ENCODE results near the gene MYH11. TPM values are rescaled to one million over a fixed set of nuclear protein-coding genes. Genes with fewer than 3 reads are reported as not detected.

MYH11 gene
- total RNA-seq, 2 donors from 2014 or later, result 0.09 to 0.29 TPM

DNA sequence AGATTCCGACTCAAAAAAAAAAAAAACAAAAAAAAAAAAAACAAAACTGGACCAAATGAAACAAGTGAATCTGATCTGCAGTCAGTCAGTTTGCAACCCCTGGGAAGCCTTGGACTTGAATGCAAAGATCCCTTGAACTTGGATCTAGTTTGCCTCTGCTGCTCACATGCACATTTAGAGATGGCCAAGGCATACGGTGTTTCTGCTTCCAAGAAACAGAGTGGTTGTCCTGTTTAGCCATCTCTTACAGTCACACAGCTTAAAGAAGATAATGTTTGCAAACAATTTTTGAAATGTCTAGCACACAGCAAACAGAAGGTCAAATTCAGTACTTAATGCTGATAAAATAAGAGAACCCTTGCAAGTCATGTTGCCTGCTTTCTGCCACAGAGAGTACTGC, 202.2 kb downstream of the MYH11 start:
- WGBS, 2 experiments (ENCODE audit: insufficient coverage in 1 of 2, insufficient read length in 1 of 2), result 93% methylated on average over 2 of the region's 2 CpGs
- H3K27me3 ChIP-seq (ENCODE audit: control insufficient read depth, insufficient read depth, low read length, poor library complexity, severe bottlenecking), result no peaks in the 10 kb centered on the region
- TF ChIP-seq, protein P1, sequence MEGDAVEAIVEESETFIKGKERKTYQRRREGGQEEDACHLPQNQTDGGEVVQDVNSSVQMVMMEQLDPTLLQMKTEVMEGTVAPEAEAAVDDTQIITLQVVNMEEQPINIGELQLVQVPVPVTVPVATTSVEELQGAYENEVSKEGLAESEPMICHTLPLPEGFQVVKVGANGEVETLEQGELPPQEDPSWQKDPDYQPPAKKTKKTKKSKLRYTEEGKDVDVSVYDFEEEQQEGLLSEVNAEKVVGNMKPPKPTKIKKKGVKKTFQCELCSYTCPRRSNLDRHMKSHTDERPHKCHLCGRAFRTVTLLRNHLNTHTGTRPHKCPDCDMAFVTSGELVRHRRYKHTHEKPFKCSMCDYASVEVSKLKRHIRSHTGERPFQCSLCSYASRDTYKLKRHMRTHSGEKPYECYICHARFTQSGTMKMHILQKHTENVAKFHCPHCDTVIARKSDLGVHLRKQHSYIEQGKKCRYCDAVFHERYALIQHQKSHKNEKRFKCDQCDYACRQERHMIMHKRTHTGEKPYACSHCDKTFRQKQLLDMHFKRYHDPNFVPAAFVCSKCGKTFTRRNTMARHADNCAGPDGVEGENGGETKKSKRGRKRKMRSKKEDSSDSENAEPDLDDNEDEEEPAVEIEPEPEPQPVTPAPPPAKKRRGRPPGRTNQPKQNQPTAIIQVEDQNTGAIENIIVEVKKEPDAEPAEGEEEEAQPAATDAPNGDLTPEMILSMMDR (conservative IDR thresholded peaks at IDR 0.05), result no peak
- Mint-ChIP-seq H3K27ac (no peak overlapping the region), H3K4me3 (no peak overlapping the region), H3K4me1 (peaks cover 5% of the 10 kb centered on the region), H3K27me3 (ENCODE audit: insufficient read depth) (no peaks in the 10 kb centered on the region), H3K9me3 (no peaks in the 10 kb centered on the region), H3K36me3 (ENCODE audit: low read depth) (peaks cover 8% of the 10 kb centered on the region)
- H3K27ac ChIP-seq (ENCODE audit: low read depth, low read length), result no peak overlapping the region
- H3K9ac ChIP-seq (ENCODE audit: extremely low read depth, low read length, poor library complexity, severe bottlenecking), result no peak overlapping the region
- H3K9me3 ChIP-seq (ENCODE audit: control insufficient read depth, low read length), result no peaks in the 10 kb centered on the region
- H3K4me3 ChIP-seq (ENCODE audit: low read length), result no peak overlapping the region
- H3K4me1 ChIP-seq (ENCODE audit: control insufficient read depth, insufficient read depth, low read length), result no peaks in the 10 kb centered on the region
- no peak for DNase-seq
- H3K36me3 ChIP-seq (ENCODE audit: control insufficient read depth, insufficient read depth, low read length), result peaks cover 7% of the 10 kb centered on the region

DNA sequence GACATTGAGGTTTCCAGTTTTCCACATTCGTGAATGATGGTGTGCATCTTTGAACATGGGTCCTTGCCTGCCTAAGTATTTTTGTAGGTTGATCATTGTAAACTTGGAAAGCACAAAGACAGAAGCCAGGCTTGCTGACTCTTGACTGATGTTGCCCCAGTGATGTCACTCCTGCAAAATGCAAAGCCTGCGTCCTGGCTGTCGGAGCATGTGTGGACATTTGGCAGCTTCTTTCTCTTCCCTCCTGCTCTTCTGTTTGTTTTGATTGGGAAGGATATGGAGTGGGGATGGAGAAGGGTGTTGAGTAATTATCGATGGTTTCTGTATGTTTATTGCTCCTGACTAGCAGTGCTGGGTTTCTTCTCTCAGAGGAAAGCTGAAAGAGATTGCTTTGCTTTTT, 203.6 kb downstream of the MYH11 start:
- Mint-ChIP-seq H3K4me3 (no peak overlapping the region), H3K36me3 (ENCODE audit: low read depth) (peaks cover 8% of the 10 kb centered on the region), H3K27ac (no peak overlapping the region), H3K4me1 (peaks cover 5% of the 10 kb centered on the region), H3K27me3 (ENCODE audit: insufficient read depth) (no peaks in the 10 kb centered on the region), H3K9me3 (no peaks in the 10 kb centered on the region)
- TF ChIP-seq, protein P1 (conservative IDR thresholded peaks at IDR 0.05), result no peak
- Histone ChIP-seq H3K27me3 (ENCODE audit: control insufficient read depth, insufficient read depth, low read length, poor library complexity, severe bottlenecking) (no peaks in the 10 kb centered on the region), H3K27ac (ENCODE audit: low read depth, low read length) (no peak overlapping the region), H3K9me3 (ENCODE audit: control insufficient read depth, low read length) (no peaks in the 10 kb centered on the region), H3K36me3 (ENCODE audit: control insufficient read depth, insufficient read depth, low read length) (peaks cover 7% of the 10 kb centered on the region), H3K4me3 (ENCODE audit: low read length) (no peak overlapping the region), H3K9ac (ENCODE audit: extremely low read depth, low read length, poor library complexity, severe bottlenecking) (no peak overlapping the region), H3K4me1 (ENCODE audit: control insufficient read depth, insufficient read depth, low read length) (no peaks in the 10 kb centered on the region)
- 64 to 93% methylated on average over 3 of the region's 4 CpGs for WGBS, 2 experiments (ENCODE audit: insufficient coverage in 1 of 2, insufficient read length in 1 of 2)
- no peak for DNase-seq

Other genes with a start within 250 kb of the MYH11 start
- gene MARF1, start 213.9 kb downstream of the MYH11 start, total RNA-seq, result 10 to 100 TPM; 39.3 to 39.6 TPM
- 10 to 100 TPM; 60.5 to 69.2 TPM for gene NDE1, start 206.8 kb downstream of the MYH11 start, total RNA-seq
- gene CEP20, start 31.6 kb upstream of the MYH11 start, total RNA-seq, result 10 to 100 TPM; 30.9 to 31.1 TPM
- gene ABCC1, start 92.6 kb upstream of the MYH11 start, total RNA-seq, result 10 to 100 TPM; 47.1 to 51.2 TPM